HCT116 (cell line): Measurements from ENCODE around the gene GSDMA. TPM values are rescaled to one million over a fixed set of nuclear protein-coding genes. Genes with fewer than 3 reads are reported as not detected.

ENCODE experiments used
- ATAC-seq: fragments of 200-7000 bp; cut with Tn5 transposase; 2 replicates; pipeline ENCODE4 v1.9.1; 2020; ENCODE audit warnings: mild to moderate bottlenecking, moderate library complexity
- BruUV-seq: library from RNA; stranded (reverse); fragments of 400-500 nt; replicated peaks from 2 replicates; lab custom pipeline; 2021; lab: Mats Ljungman, UMichigan
- CTCF ChIA-PET: fragments of 300-600 bp; sonication (Branson Sonifier 250); formaldehyde crosslinking; loops from one replicate; lab custom pipeline; 2021; ENCODE audit warnings: antibody characterized with exemption; lab: Charles Lee
- POLR2A ChIA-PET: fragments of 300-600, 350-600 bp; sonication (Branson Sonifier 250); formaldehyde crosslinking; loops from one replicate; lab custom pipeline; 2021; ENCODE audit warnings: antibody characterized with exemption; lab: Charles Lee
- RAD21 ChIA-PET, 2 experiments: fragments of 300-600 bp; sonication (Branson Sonifier 250); formaldehyde crosslinking; loops; one replicate each; lab custom pipeline; 2023; ENCODE audit warnings: low total read pairs in 2 of 2; ENCODE audit not compliant: uncharacterized antibody in 2 of 2, unreplicated experiment in 2 of 2, low non-redundant PET in 1 of 2; lab: Charles Lee
- DNase-seq: peaks from one replicate; pipeline ENCODE4 v3.0.0-alpha.2; 2010; ENCODE audit warnings: low read depth, low spot score
- H2AFZ ChIP-seq: fragments of 200-600 bp; shearing (Covaris generic), sonication (generic); 2 replicates; pipeline ENCODE4 v1.6.1; 2017; ENCODE audit warnings: low read depth, mixed run types, mixed read lengths, antibody characterized with exemption, low read length; ENCODE audit not compliant: poor library complexity, severe bottlenecking
- H3K27ac ChIP-seq: 2 replicates; pipeline ENCODE4 v1.5.1; 2012; ENCODE audit warnings: low read depth, low read length
- H3K27me3 ChIP-seq: fragments of 200-600 bp; sonication (generic); 2 replicates; pipeline ENCODE4 v1.6.1; 2016; ENCODE audit warnings: mixed run types, low read length, mixed read lengths; ENCODE audit not compliant: insufficient read depth
- H3K36me3 ChIP-seq, 2 experiments: fragments of 200-500 bp in 1 of 2; fragments of 200-600 bp in 1 of 2; sonication (Bioruptor generic) in 1 of 2; sonication (generic) in 1 of 2; 2 replicates each; pipeline versions ENCODE4 v1.5.1 to v1.6.1; 2014 to 2016; ENCODE audit warnings: low read length in 2 of 2, inconsistent platforms in 1 of 2, mixed read lengths in 1 of 2, mixed run types in 1 of 2; ENCODE audit not compliant: insufficient read depth in 2 of 2, control insufficient read depth in 1 of 2
- H3K4me1 ChIP-seq, 2 experiments: fragments of 200-600 bp in 1 of 2; sonication (generic) in 1 of 2; 2 replicates each; pipeline versions ENCODE4 v1.5.1 to v1.6.1; 2012 to 2017; ENCODE audit warnings: low read length in 2 of 2, inconsistent platforms in 1 of 2, mild to moderate bottlenecking in 1 of 2, mixed read lengths in 1 of 2, mixed run types in 1 of 2, moderate library complexity in 1 of 2; ENCODE audit not compliant: insufficient read depth in 2 of 2, control insufficient read depth in 1 of 2
- H3K4me2 ChIP-seq: fragments of 200-600 bp; sonication (generic); 2 replicates; pipeline ENCODE4 v1.6.1; 2017; ENCODE audit warnings: mixed run types, low read length, mixed read lengths
- H3K4me3 ChIP-seq, 2 experiments: fragments of 200-600 bp in 1 of 2; sonication (generic) in 1 of 2; replicated peaks in 1 of 2; 2 replicates each; pipeline ENCODE4 v1.5.1; 2011 to 2016; ENCODE audit warnings: low read length in 2 of 2, control low read depth in 1 of 2, low read depth in 1 of 2, mild to moderate bottlenecking in 1 of 2, mixed read lengths in 1 of 2, mixed run types in 1 of 2
- H3K79me2 ChIP-seq: fragments of 200-600 bp; sonication (generic); 2 replicates; pipeline ENCODE4 v1.6.1; 2017; ENCODE audit warnings: mild to moderate bottlenecking, mixed run types, low read length, moderate library complexity, mixed read lengths; ENCODE audit not compliant: insufficient read depth
- H3K9ac ChIP-seq: fragments of 200-600 bp; sonication (generic); 2 replicates; pipeline ENCODE4 v1.6.1; 2016; ENCODE audit warnings: low read length, mixed read lengths
- H3K9me2 ChIP-seq: fragments of 200-600 bp; sonication (generic), shearing (Covaris generic); 2 replicates; pipeline ENCODE4 v1.6.1; 2017; ENCODE audit warnings: mixed run types, mild to moderate bottlenecking, moderate library complexity; ENCODE audit not compliant: insufficient read depth
- H3K9me3 ChIP-seq, 2 experiments: fragments of 200-500 bp in 1 of 2; fragments of 200-600 bp in 1 of 2; sonication (Bioruptor generic) in 1 of 2; sonication (generic) in 1 of 2; 2 replicates each; pipeline ENCODE4 v1.6.1; 2014 to 2017; ENCODE audit warnings: low read length in 2 of 2, mixed read lengths in 2 of 2, inconsistent platforms in 1 of 2, low read depth in 1 of 2, mild to moderate bottlenecking in 1 of 2, mixed run types in 1 of 2, moderate library complexity in 1 of 2; ENCODE audit not compliant: control insufficient read depth in 1 of 2, insufficient read depth in 1 of 2
- H4K20me1 ChIP-seq: fragments of 200-600 bp; sonication (generic), shearing (Covaris generic); 2 replicates; pipeline ENCODE4 v1.6.1; 2017; ENCODE audit warnings: mixed run types, mild to moderate bottlenecking, moderate library complexity; ENCODE audit not compliant: insufficient read depth
- CBX3 ChIP-seq: IDR thresholded peaks from 2 replicates; pipeline ENCODE4 v1.6.1; 2012; ENCODE audit warnings: low read depth
- CEBPB ChIP-seq: IDR thresholded peaks from 2 replicates; pipeline ENCODE4 v1.6.1; 2012; ENCODE audit warnings: low read depth
- EGR1 ChIP-seq: IDR thresholded peaks from 2 replicates; pipeline ENCODE4 v1.6.1; 2012; ENCODE audit warnings: low read depth
- FOSL1 ChIP-seq: IDR thresholded peaks from 2 replicates; pipeline ENCODE4 v1.6.1; 2012; ENCODE audit warnings: low read depth
- POLR2A ChIP-seq: IDR thresholded peaks from 2 replicates; pipeline ENCODE4 v1.7.0; 2011; ENCODE audit warnings: borderline replicate concordance; ENCODE audit not compliant: insufficient read depth, insufficient read length; ENCODE audit errors: extremely low read depth
- POLR2AphosphoS5 ChIP-seq: IDR thresholded peaks from 2 replicates; pipeline ENCODE4 v1.6.1; 2011; ENCODE audit warnings: mild to moderate bottlenecking, low read depth, low read length, moderate library complexity
- RAD21 ChIP-seq: IDR thresholded peaks from 2 replicates; pipeline ENCODE4 v1.6.1; 2012; ENCODE audit warnings: low read depth, mild to moderate bottlenecking
- SP1 ChIP-seq: IDR thresholded peaks from 2 replicates; pipeline ENCODE4 v1.6.1; 2012; ENCODE audit warnings: low read depth
- ZNF274 ChIP-seq: fragments of 200-500 bp; sonication (Bioruptor generic); IDR thresholded peaks from 2 replicates; pipeline ENCODE4 v1.6.1; 2014; ENCODE audit warnings: mild to moderate bottlenecking, low read depth, low read length, inconsistent platforms
- intact Hi-C: fragments of 100-400 bp; cut with micrococcal nuclease; formaldehyde crosslinking; loops from 2 replicates; pipeline ENCODE4 v1.10.0; 2022
- total RNA-seq: library from RNA; stranded (reverse); gene quantifications from one replicate; pipeline ENCODE4 v1.2.1, GENCODE V29; 2021; ENCODE audit not compliant: unreplicated experiment
- TF ChIP-seq, protein P1 (sequence below): IDR thresholded peaks from 2 replicates; pipeline ENCODE4 v1.6.1; 2012
- TF ChIP-seq, protein P2 (sequence below): IDR thresholded peaks from 2 replicates; pipeline ENCODE4 v1.6.1; 2011; ENCODE audit warnings: mild to moderate bottlenecking, low read length, moderate library complexity; ENCODE audit not compliant: insufficient replicate concordance; ENCODE audit errors: extremely low read depth

Gene GSDMA
- total RNA-seq, 1 experiment from 2014 or later, result not detected

DNA sequence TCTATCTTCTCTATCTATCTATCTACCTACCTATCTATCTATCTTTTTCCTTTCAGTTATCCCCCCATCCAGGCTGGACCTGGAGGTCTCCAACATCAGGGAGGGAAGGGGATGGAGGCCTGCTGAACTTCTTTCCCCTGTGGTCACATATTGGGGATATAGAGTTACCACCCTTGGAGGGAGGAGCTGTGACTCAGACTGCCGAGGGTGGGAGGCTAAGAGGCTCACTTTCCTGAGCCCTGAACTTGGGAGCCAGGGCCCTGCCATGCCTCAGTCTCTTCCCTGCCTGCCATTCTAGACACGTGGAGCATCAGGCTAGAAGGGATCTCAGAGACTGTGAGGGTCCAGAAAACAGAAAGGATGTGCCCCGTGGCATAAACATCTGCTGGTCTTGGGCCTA lies 26.9 kb upstream of the GSDMA start:
- Histone ChIP-seq H3K9me3 (no peaks in the 10 kb centered on the region), H3K27ac (no peak overlapping the region), H3K4me1 (peaks cover 11 to 16% of the 10 kb centered on the region in 2 experiments), H3K36me3 (no peaks in the 10 kb centered on the region), H2AFZ (no peak overlapping the region), H3K27me3 (no peaks in the 10 kb centered on the region), H4K20me1 (no peaks in the 10 kb centered on the region), H3K9me2 (no peaks in the 10 kb centered on the region), H3K4me3 (no peak overlapping the region), H3K79me2 (no peaks in the 10 kb centered on the region), H3K4me2 (peak overlapping the region; percentile 50), H3K9ac (no peak overlapping the region)
- DNase-seq (no peak), ATAC-seq (peak; percentile 59)
- intact Hi-C loops, result no loop called here
- BruUV-seq, result no TSS peak
- ChIA-PET POLR2A (no interaction called here), RAD21 (no interaction called here), CTCF (no interaction called here)
- TF ChIP-seq RAD21, result no peak
- TF ChIP-seq ZNF274, result no peak
- no peak for TF ChIP-seq SP1
- TF ChIP-seq, protein P1, sequence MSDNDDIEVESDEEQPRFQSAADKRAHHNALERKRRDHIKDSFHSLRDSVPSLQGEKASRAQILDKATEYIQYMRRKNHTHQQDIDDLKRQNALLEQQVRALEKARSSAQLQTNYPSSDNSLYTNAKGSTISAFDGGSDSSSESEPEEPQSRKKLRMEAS, result no peak
- TF ChIP-seq CEBPB, result no peak
- no peak for TF ChIP-seq FOSL1
- TF ChIP-seq CBX3, result no peak
- TF ChIP-seq POLR2AphosphoS5, result no peak
- no peak for TF ChIP-seq EGR1
- no peak for TF ChIP-seq POLR2A
- TF ChIP-seq, protein P2, sequence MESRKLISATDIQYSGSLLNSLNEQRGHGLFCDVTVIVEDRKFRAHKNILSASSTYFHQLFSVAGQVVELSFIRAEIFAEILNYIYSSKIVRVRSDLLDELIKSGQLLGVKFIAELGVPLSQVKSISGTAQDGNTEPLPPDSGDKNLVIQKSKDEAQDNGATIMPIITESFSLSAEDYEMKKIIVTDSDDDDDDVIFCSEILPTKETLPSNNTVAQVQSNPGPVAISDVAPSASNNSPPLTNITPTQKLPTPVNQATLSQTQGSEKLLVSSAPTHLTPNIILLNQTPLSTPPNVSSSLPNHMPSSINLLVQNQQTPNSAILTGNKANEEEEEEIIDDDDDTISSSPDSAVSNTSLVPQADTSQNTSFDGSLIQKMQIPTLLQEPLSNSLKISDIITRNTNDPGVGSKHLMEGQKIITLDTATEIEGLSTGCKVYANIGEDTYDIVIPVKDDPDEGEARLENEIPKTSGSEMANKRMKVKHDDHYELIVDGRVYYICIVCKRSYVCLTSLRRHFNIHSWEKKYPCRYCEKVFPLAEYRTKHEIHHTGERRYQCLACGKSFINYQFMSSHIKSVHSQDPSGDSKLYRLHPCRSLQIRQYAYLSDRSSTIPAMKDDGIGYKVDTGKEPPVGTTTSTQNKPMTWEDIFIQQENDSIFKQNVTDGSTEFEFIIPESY, result no peak
